Fibroblast of the conjunctiva (primary cell): ENCODE data around the gene CADM2.
"Not testable (repeated sequence)": the region's sequence is repeated elsewhere in the genome, so short reads cannot be mapped to it uniquely, and the experiment has no call there.

Experiments used
- DNase-seq: peaks from one replicate; pipeline ENCODE4 v3.0.0-alpha.2; 2010; ENCODE audit warnings: low read depth

Gene CADM2

GRCh38 chr3:85960793-85961192, 1002.0 kb downstream of the CADM2 start:
- DNase-seq, result no peak

GRCh38 chr3:85977615-85978338, 1019.0 kb downstream of the CADM2 start:
- no peak for DNase-seq

- DNase-seq, result no peak
Measured at GRCh38 chr3:85979034-85979433, 1020.2 kb downstream of the CADM2 start.

- not testable (repeated sequence) for DNase-seq
Measured at GRCh38 chr3:85989581-85989980, 1030.8 kb downstream of the CADM2 start.

- no peak for DNase-seq
Measured at GRCh38 chr3:86029590-86029989, 1070.8 kb downstream of the CADM2 start.

- DNase-seq, result no peak
Measured at GRCh38 chr3:86037916-86038315, 1079.1 kb downstream of the CADM2 start.

- DNase-seq, result no peak
Measured at GRCh38 chr3:86046436-86047136, 1087.8 kb downstream of the CADM2 start.

- no peak for DNase-seq
Measured at GRCh38 chr3:86047161-86047560, 1088.4 kb downstream of the CADM2 start.

- DNase-seq, result no peak
Measured at GRCh38 chr3:86051058-86051457, 1092.3 kb downstream of the CADM2 start.

- no peak for DNase-seq
Measured at GRCh38 chr3:86056032-86056431, 1097.2 kb downstream of the CADM2 start.

- no peak for DNase-seq
Measured at GRCh38 chr3:86056962-86057361, 1098.2 kb downstream of the CADM2 start.

GRCh38 chr3:86073799-86074198, 1115.0 kb downstream of the CADM2 start:
- no peak for DNase-seq

GRCh38 chr3:86087160-86087871, 1128.5 kb downstream of the CADM2 start:
- no peak for DNase-seq

GRCh38 chr3:86104154-86104553, 1145.4 kb downstream of the CADM2 start:
- DNase-seq, result no peak

- no peak for DNase-seq
Measured at GRCh38 chr3:86109434-86109833, 1150.6 kb downstream of the CADM2 start.
